ENCODE results near the gene OSR1. TPM values are rescaled to one million over a fixed set of nuclear protein-coding genes. Genes with fewer than 3 reads are reported as not detected.
A peak's percentile ranks its signal among the peaks of the same experiment; 100 is the strongest.

The OSR1 gene
- total and polyA plus RNA-seq, 10 donors: 0.04 to 1.4 (median 0.23) TPM; not detected in 5

DNA sequence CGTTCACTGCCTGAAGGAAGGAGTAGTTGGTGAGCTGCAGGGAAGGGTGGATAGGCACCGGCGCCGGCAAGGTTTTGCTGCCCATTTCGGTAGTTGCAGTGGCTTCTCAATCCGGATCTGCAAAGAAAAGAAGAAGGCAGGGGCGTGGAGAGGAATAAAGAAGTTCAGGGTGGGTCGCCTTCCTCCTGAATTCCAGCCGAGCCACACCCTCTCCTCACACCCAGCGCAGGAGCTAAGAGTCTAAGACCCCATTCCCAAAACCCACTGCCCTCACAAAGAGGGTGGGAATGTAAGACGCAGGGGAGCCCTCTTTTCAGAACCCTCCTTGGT is 4.7 kb downstream of the OSR1 start:
- H3K4me1 ChIP-seq: peaks cover 28 to 58% (median 51%) of the 10 kb centered on the region in 6 donors
- 31 to 50% (median 39%) methylated on average over 11 of the region's 11 CpGs for WGBS, 5 donors
- no peaks in the 10 kb centered on the region for H3K36me3 ChIP-seq
- DNase-seq: no peak
- H3K27me3 ChIP-seq (replicated peaks in 1 of 7): peaks cover 20 to 100% (median 91%) of the 10 kb centered on the region in 7 donors
- H3K4me3 ChIP-seq: no peak overlapping the region
- H3K27ac ChIP-seq: no peak overlapping the region
- H3K9me3 ChIP-seq: peaks cover 0 to 4% (median 0%) of the 10 kb centered on the region in 8 donors
- intact Hi-C loops (cut with DNase I; ENCODE audit: low total_unique reads): no loop called here
- TF ChIP-seq, protein P1, sequence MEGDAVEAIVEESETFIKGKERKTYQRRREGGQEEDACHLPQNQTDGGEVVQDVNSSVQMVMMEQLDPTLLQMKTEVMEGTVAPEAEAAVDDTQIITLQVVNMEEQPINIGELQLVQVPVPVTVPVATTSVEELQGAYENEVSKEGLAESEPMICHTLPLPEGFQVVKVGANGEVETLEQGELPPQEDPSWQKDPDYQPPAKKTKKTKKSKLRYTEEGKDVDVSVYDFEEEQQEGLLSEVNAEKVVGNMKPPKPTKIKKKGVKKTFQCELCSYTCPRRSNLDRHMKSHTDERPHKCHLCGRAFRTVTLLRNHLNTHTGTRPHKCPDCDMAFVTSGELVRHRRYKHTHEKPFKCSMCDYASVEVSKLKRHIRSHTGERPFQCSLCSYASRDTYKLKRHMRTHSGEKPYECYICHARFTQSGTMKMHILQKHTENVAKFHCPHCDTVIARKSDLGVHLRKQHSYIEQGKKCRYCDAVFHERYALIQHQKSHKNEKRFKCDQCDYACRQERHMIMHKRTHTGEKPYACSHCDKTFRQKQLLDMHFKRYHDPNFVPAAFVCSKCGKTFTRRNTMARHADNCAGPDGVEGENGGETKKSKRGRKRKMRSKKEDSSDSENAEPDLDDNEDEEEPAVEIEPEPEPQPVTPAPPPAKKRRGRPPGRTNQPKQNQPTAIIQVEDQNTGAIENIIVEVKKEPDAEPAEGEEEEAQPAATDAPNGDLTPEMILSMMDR (IDR thresholded peaks at IDR 0.05 in 8 of 11, conservative IDR thresholded peaks at IDR 0.05 in 3 of 11): no peak
- TF ChIP-seq POLR2AphosphoS5 (IDR thresholded peaks at IDR 0.05) (no peak), POLR2A (IDR thresholded peaks at IDR 0.05) (no peak)

DNA sequence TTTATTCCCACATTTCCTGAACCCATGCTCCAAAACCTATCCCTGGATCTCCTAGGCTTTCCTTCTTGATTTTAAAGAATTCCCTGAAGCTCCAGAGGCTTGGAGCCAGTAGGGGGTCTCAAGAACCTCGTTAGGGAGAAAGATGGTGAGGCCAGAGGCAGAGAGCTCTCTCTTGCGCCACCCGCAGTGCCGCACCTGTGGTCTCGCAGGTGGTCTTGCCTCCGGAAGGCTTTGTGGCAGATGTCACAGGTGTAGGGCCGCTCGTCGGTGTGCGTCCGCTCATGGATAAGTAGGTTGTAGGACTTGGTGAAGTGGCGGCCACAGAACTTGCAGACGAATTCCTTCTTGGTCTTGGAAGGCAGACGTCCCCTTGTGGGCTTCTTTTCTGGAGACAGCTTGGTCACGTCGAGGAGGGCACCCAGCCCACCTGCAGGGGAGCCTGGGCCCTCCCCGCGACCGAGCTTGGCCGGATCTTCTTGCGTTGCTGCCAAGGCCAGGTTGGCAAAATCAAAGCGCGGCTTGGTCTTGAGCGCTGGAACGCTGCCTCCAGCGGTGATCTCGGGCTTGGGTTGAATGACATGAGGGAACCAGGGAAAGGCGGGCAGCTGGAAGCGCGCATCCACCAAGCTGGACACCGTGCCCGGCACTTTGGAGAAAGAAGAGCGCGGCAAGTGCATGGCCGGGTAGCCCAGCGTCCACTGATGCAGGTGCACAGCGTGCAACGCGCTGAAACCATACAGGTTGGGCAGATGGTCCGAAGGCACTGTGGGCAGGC is 5.3 kb downstream of the OSR1 start:
- TF ChIP-seq, protein P1 (IDR thresholded peaks at IDR 0.05 in 8 of 11, conservative IDR thresholded peaks at IDR 0.05 in 3 of 11): no peak
- TF ChIP-seq POLR2A (IDR thresholded peaks at IDR 0.05) (no peak), POLR2AphosphoS5 (IDR thresholded peaks at IDR 0.05) (no peak)
- Histone ChIP-seq H3K4me1 (peaks cover 26 to 57% (median 50%) of the 10 kb centered on the region in 6 donors), H3K4me3 (no peak overlapping the region), H3K27ac (no peak overlapping the region), H3K9me3 (peaks cover 0 to 4% (median 0%) of the 10 kb centered on the region in 8 donors), H3K36me3 (no peaks in the 10 kb centered on the region), H3K27me3 (replicated peaks in 1 of 7) (peaks cover 20 to 98% (median 87%) of the 10 kb centered on the region in 7 donors)
- intact Hi-C loops (cut with DNase I; ENCODE audit: low total_unique reads): no loop called here
- WGBS, 5 donors: 40 to 49% (median 44%) methylated on average over 40 of the region's 40 CpGs
- DNase-seq: no peak

DNA sequence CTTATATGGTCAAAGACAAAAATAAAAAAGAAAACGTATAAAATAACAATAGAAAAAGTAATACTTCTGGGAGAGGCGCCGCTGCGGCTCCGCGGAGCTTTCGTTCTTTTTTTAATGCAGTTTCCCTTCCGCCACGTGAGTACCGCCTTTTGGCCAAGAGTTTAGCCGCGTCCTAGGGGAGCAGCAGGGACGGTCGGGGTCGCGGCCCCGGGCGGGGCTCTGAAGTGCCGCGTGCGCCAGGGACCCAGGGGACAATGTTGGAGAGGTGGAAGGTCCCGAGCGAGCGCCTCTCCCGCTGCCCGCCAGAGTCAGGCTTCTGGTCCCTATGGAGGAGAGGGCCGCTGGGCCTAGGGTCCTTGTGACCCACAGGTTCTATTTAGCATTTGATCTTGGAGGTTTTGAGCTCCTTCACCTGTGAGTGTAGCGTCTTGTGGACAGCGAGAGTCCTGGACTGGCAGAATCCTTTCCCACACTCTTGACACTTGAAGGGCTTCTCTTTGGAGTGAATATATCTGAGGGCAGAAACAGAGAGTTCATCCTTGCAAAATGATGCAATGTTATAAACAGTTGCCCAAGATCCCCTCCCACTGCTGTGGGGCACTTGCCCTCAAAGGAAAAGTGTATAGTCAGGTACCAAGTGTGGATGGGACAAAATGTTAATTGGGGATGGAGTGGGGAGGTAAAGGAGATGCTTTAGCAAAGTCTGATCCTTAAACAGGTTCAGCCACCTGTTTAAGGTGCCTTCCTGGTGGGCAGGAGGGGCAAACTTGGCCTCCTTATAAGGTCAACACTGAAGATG is 6.3 kb downstream of the OSR1 start:
- intact Hi-C loops (cut with DNase I; ENCODE audit: low total_unique reads): no loop called here
- H3K27me3 ChIP-seq (replicated peaks in 1 of 7): peaks cover 20 to 87% (median 77%) of the 10 kb centered on the region in 7 donors
- WGBS, 5 donors: 11 to 36% (median 13%) methylated on average over 26 to 29 of the region's 29 CpGs
- H3K27ac ChIP-seq: no peak overlapping the region
- no peak for DNase-seq
- peak overlapping the region in 4 of 8 donors; percentile 1 to 58 (median 19) for H3K4me3 ChIP-seq
- no peaks in the 10 kb centered on the region for H3K36me3 ChIP-seq
- peaks cover 0 to 4% (median 0%) of the 10 kb centered on the region in 8 donors for H3K9me3 ChIP-seq
- peaks cover 18 to 50% (median 43%) of the 10 kb centered on the region in 6 donors for H3K4me1 ChIP-seq
- TF ChIP-seq, protein P1 (IDR thresholded peaks at IDR 0.05 in 8 of 11, conservative IDR thresholded peaks at IDR 0.05 in 3 of 11): no peak
- no peak for TF ChIP-seq POLR2AphosphoS5 (IDR thresholded peaks at IDR 0.05)
- TF ChIP-seq POLR2A (IDR thresholded peaks at IDR 0.05): no peak

DNA sequence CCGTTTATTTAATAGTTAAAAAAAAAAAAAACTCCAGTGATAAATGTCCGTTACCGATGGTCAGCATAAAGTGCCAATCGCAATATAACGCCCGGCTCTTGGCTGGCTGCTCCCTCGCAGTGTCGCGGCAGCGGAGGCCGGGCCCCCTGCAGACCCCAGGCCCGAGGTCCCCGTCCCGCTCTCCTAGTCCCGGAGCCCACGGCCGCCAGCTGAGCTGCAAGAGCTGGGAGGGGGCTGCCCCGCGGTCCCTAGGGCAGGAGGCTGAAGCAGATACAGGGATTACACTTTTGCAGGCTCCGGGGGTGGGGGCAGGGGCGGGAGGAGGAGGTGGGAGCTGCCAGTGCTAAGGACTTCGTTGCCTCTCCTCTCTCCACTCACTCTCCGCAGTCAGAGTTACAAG is 6.9 kb downstream of the OSR1 start:
- peaks cover 15 to 81% (median 71%) of the 10 kb centered on the region in 7 donors for H3K27me3 ChIP-seq (replicated peaks in 1 of 7)
- DNase-seq: no peak
- no peaks in the 10 kb centered on the region for H3K36me3 ChIP-seq
- H3K27ac ChIP-seq: no peak overlapping the region
- H3K9me3 ChIP-seq: peaks cover 0 to 4% (median 0%) of the 10 kb centered on the region in 8 donors
- H3K4me3 ChIP-seq: peak overlapping the region in 4 of 8 donors; percentile 1 to 58 (median 19)
- peaks cover 17 to 50% (median 42%) of the 10 kb centered on the region in 6 donors for H3K4me1 ChIP-seq
- whole genome bisulfite sequencing, 5 donors: 11 to 25% (median 15%) methylated on average over 23 of the region's 23 CpGs
- TF ChIP-seq, protein P1 (IDR thresholded peaks at IDR 0.05 in 8 of 11, conservative IDR thresholded peaks at IDR 0.05 in 3 of 11): no peak
- TF ChIP-seq POLR2AphosphoS5 (IDR thresholded peaks at IDR 0.05): no peak
- TF ChIP-seq POLR2A (IDR thresholded peaks at IDR 0.05): no peak
- intact Hi-C loops (cut with DNase I; ENCODE audit: low total_unique reads): no loop called here

All from spleen (tissue), 11 donors.